ENCODE measurements around the gene EYA4.

DNA sequence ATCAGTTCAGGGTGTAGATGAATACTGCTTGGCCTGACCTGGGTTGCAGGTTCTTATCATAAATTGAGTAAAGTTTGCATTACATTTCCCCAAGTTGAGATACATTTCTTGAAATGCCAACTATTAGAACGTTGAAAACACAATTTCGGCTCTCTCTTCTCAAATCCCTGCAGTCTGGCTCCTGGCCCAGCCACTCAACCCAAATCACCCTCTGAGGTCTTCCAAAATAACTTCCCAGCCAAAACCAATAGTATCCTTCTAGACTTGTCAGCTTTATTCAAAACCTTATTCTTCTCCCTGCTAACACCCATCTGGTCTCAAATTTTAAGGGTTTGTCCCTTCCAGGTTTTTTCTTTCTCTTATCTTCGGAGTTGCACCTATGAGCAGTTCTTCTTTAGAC lies 263.6 kb downstream of the EYA4 start:
- TF ChIP-seq, protein P1, sequence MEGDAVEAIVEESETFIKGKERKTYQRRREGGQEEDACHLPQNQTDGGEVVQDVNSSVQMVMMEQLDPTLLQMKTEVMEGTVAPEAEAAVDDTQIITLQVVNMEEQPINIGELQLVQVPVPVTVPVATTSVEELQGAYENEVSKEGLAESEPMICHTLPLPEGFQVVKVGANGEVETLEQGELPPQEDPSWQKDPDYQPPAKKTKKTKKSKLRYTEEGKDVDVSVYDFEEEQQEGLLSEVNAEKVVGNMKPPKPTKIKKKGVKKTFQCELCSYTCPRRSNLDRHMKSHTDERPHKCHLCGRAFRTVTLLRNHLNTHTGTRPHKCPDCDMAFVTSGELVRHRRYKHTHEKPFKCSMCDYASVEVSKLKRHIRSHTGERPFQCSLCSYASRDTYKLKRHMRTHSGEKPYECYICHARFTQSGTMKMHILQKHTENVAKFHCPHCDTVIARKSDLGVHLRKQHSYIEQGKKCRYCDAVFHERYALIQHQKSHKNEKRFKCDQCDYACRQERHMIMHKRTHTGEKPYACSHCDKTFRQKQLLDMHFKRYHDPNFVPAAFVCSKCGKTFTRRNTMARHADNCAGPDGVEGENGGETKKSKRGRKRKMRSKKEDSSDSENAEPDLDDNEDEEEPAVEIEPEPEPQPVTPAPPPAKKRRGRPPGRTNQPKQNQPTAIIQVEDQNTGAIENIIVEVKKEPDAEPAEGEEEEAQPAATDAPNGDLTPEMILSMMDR (conservative IDR thresholded peaks at IDR 0.05; ENCODE audit: low read depth, low read length), result no peak
- no peak for TF ChIP-seq EZH2phosphoT487 (IDR thresholded peaks at IDR 0.05; ENCODE audit: borderline replicate concordance, low read length)

Measured in PC-3 (cell line).